ENCODE measurements around the gene CHAT.

GRCh38 chr10:49615721-49616120 is 1.9 kb downstream of the CHAT start:
- TF ChIP-seq CTCF (IDR thresholded peaks at IDR 0.05) = no peak
- TF ChIP-seq REST (IDR thresholded peaks at IDR 0.05; ENCODE audit: insufficient read depth in 1 of 2, low read depth in 2 of 2, low read length in 1 of 2) = no peak
- no peak for TF ChIP-seq POLR2AphosphoS5 (IDR thresholded peaks at IDR 0.05; ENCODE audit: low read depth, low read length)
- TF ChIP-seq TCF7L2 (IDR thresholded peaks at IDR 0.05; ENCODE audit: low read depth, low read length) = no peak
- no peak for TF ChIP-seq SIN3A (IDR thresholded peaks at IDR 0.05; ENCODE audit: borderline replicate concordance, insufficient read depth, low read depth, low read length)

Measured in Panc1 (cell line).